SHP77 (cell line): ENCODE results near the gene WNK2.
A peak's percentile ranks its signal among the peaks of the same experiment; 100 is the strongest.

ENCODE experiments used
- DNase-seq, 2 experiments: peaks; one replicate each; lab custom pipeline; 2025; lab: John Stamatoyannopoulos, UW

The WNK2 gene

GRCh38 chr9:93185266-93186214, 1.6 kb downstream of the WNK2 start:
- DNase-seq, result no peak

GRCh38 chr9:93186215-93186945, 2.4 kb downstream of the WNK2 start:
- DNase-seq, result no peak

- DNase-seq, result no peak
These were observed 3.1 kb downstream of the WNK2 start for GRCh38 chr9:93187047-93187446.

- DNase-seq, result no peak
These were observed 3.6 kb downstream of the WNK2 start for GRCh38 chr9:93187574-93187973.

- no peak for DNase-seq
These were observed 4.8 kb downstream of the WNK2 start for GRCh38 chr9:93188426-93189368.

GRCh38 chr9:93189369-93190132, 5.6 kb downstream of the WNK2 start:
- DNase-seq, result no peak

- no peak for DNase-seq
These were observed 6.2 kb downstream of the WNK2 start for GRCh38 chr9:93190133-93190525.

- no peak for DNase-seq
These were observed 6.9 kb downstream of the WNK2 start for GRCh38 chr9:93190656-93191353.

GRCh38 chr9:93191354-93191660, 7.4 kb downstream of the WNK2 start:
- DNase-seq, result no peak

GRCh38 chr9:93192721-93193387, 8.9 kb downstream of the WNK2 start:
- no peak for DNase-seq

- DNase-seq, result peak in 1 of 2 experiments; percentile 34
These were observed 9.7 kb downstream of the WNK2 start for GRCh38 chr9:93193388-93194220.

- no peak for DNase-seq
These were observed 10.3 kb downstream of the WNK2 start for GRCh38 chr9:93194221-93194625.

GRCh38 chr9:93194641-93195040, 10.7 kb downstream of the WNK2 start:
- DNase-seq, result no peak

GRCh38 chr9:93196096-93197055, 12.4 kb downstream of the WNK2 start:
- DNase-seq, result no peak

- no peak for DNase-seq
These were observed 13.7 kb downstream of the WNK2 start for GRCh38 chr9:93197670-93198069.

GRCh38 chr9:93198117-93198837, 14.3 kb downstream of the WNK2 start:
- DNase-seq, result no peak

- no peak for DNase-seq
These were observed 15.1 kb downstream of the WNK2 start for GRCh38 chr9:93198838-93199625.
